Measurements from ENCODE around the gene SLC9A1. TPM values are rescaled to one million over a fixed set of nuclear protein-coding genes. Genes with fewer than 3 reads are reported as not detected.

SLC9A1 gene
- total RNA-seq, 4 donors from 2014 or later, result 10.9 to 19.4 (median 13.2) TPM

DNA sequence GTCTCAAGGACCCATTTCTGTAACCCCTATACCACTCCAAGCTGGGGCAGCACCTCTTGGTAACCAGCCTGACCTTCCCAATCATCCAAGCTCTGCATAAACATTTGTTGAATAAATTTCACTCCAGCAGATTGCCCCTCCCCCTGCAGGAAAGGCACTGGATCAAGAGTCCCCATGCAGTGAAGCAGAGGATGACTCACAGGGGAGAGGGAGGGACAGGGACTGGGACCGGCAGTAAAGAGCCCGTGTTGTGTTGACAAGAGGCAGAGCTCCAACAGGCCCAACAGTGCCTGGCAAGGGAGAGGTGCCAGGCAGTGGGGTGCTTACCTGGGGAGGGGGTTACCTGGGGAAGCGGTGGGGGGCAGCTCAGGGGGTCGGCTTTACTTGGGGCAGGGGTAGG is 32.3 kb downstream of the SLC9A1 start:
- WGBS, 2 donors, result 19 to 39% methylated on average over 4 of the region's 4 CpGs
- no peak overlapping the region for H3K4me3 ChIP-seq (ENCODE audit: low read depth, poor library complexity, severe bottlenecking)
- intact Hi-C loops (cut with DNase I; ENCODE audit: low total_unique reads), result no loop called here
- peak in 1 of 2 donors; percentile 67 for DNase-seq (ENCODE audit: low spot score in 2 of 2)
- no peak for TF ChIP-seq POLR2A (IDR thresholded peaks at IDR 0.05)
- TF ChIP-seq, protein P1, sequence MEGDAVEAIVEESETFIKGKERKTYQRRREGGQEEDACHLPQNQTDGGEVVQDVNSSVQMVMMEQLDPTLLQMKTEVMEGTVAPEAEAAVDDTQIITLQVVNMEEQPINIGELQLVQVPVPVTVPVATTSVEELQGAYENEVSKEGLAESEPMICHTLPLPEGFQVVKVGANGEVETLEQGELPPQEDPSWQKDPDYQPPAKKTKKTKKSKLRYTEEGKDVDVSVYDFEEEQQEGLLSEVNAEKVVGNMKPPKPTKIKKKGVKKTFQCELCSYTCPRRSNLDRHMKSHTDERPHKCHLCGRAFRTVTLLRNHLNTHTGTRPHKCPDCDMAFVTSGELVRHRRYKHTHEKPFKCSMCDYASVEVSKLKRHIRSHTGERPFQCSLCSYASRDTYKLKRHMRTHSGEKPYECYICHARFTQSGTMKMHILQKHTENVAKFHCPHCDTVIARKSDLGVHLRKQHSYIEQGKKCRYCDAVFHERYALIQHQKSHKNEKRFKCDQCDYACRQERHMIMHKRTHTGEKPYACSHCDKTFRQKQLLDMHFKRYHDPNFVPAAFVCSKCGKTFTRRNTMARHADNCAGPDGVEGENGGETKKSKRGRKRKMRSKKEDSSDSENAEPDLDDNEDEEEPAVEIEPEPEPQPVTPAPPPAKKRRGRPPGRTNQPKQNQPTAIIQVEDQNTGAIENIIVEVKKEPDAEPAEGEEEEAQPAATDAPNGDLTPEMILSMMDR (IDR thresholded peaks at IDR 0.05), result no peak

- intact Hi-C loops (cut with DNase I; ENCODE audit: low total_unique reads), result no loop called here
- H3K4me3 ChIP-seq (ENCODE audit: low read depth, poor library complexity, severe bottlenecking), result no peak overlapping the region
- 63 to 90% methylated on average over 1 of the region's 1 CpG for WGBS, 2 donors
- DNase-seq (ENCODE audit: low spot score in 2 of 2), result no peak
- no peak for TF ChIP-seq POLR2A (IDR thresholded peaks at IDR 0.05)
- TF ChIP-seq, protein P1 (IDR thresholded peaks at IDR 0.05), result no peak
Observed at GRCh38 chr1:27120854-27121253, 34.1 kb downstream of the SLC9A1 start.

- intact Hi-C loops (cut with DNase I; ENCODE audit: low total_unique reads), result loop anchor here (5.0 kb wide), 1 partner anchor 34 kb away; no protein-coding TSS in a partner anchor
- 64 to 70% methylated on average over 4 of the region's 4 CpGs for WGBS, 2 donors
- no peak for TF ChIP-seq POLR2A (IDR thresholded peaks at IDR 0.05)
- TF ChIP-seq, protein P1 (IDR thresholded peaks at IDR 0.05), result no peak
Observed at GRCh38 chr1:27118440-27118689, 36.6 kb downstream of the SLC9A1 start.

DNA sequence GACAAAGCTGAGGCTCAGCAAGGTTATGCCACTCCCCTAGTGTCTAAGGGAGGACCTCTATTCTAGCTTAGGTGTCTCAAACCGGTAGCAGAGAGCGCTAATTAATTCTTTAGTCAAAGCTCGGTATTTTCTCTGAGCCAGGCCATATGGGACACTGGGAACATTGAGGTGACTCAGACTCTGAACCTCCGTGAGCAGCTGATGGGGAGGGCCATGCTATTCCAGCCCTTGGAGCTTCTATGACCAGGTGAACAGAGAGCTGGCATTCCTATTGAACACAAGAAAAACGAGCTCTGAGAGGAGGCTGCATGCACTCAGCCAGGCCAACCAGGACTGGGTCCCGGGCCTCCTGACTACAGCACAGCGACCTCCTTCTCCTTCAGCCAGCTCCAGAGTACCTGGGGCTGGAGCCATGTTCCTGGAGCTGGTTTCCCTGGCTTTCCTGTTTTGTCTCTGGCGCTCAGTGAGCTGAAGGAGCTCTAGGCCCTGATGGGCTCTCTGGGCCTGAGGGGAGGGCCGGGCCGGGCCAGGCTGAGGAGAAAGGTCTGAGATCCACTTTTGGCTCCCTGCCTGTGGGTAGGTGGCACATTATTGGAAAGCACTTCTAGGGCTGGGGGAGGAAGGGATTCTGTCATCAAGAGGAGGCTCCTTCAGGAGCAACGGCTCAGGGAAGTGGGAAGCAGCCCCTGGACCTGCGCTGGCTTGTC is 37.0 kb downstream of the SLC9A1 start:
- intact Hi-C loops (cut with DNase I; ENCODE audit: low total_unique reads), result loop anchor here (5.0 kb wide), 1 partner anchor 34 kb away; no protein-coding TSS in a partner anchor
- DNase-seq (ENCODE audit: low spot score in 2 of 2), result no peak
- WGBS, 2 donors, result 51 to 59% methylated on average over 12 of the region's 12 CpGs

More at GRCh38 chr1:27118440-27118689, 36.6 kb downstream of the SLC9A1 start:
- H3K4me3 ChIP-seq (ENCODE audit: low read depth, poor library complexity, severe bottlenecking), result no peak overlapping the region
- DNase-seq (ENCODE audit: low spot score in 2 of 2), result no peak

GRCh38 chr1:27116697-27117096 is 38.2 kb downstream of the SLC9A1 start:
- no peak overlapping the region for H3K4me3 ChIP-seq (ENCODE audit: low read depth, poor library complexity, severe bottlenecking)
- intact Hi-C loops (cut with DNase I; ENCODE audit: low total_unique reads), result loop anchor here (5.0 kb wide), 1 partner anchor 36 kb away; no protein-coding TSS in a partner anchor
- no peak for DNase-seq (ENCODE audit: low spot score in 2 of 2)
- no peak for TF ChIP-seq POLR2A (IDR thresholded peaks at IDR 0.05)
- TF ChIP-seq, protein P1 (IDR thresholded peaks at IDR 0.05), result no peak

More for the DNA sequence above, 37.0 kb downstream of the SLC9A1 start:
- no peak for TF ChIP-seq POLR2A (IDR thresholded peaks at IDR 0.05)
- TF ChIP-seq, protein P1 (IDR thresholded peaks at IDR 0.05), result no peak
- H3K4me3 ChIP-seq (ENCODE audit: low read depth, poor library complexity, severe bottlenecking), result no peak overlapping the region

DNA sequence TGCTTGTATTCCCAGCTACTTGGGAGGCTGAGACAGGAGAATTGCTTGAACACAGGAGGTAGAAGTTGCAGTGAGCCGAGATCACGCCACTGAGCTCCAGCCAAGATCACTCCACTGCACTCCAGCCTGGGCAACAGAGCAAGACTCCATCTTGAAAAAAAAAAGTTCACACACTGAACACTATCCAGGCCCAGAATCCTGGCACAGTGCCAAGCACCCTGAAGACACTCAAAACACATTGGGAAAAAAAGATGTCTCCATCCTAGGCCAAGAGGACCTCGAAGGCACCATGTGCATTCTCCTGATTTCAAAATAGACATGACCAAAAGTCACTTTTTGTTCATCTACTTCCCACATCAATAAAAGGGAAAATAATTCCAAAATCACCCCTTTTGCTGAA is 38.7 kb downstream of the SLC9A1 start:
- DNase-seq (ENCODE audit: low spot score in 2 of 2), result no peak
- intact Hi-C loops (cut with DNase I; ENCODE audit: low total_unique reads), result loop anchor here (5.0 kb wide), 1 partner anchor 36 kb away; no protein-coding TSS in a partner anchor
- 65 to 84% methylated on average over 3 of the region's 3 CpGs for WGBS, 2 donors
- TF ChIP-seq POLR2A (IDR thresholded peaks at IDR 0.05), result no peak
- TF ChIP-seq, protein P1 (IDR thresholded peaks at IDR 0.05), result no peak
- H3K4me3 ChIP-seq (ENCODE audit: low read depth, poor library complexity, severe bottlenecking), result no peak overlapping the region

All from lower leg skin (tissue), 4 donors.